GM21825 (cell line): ENCODE results near the gene APPL1.

ENCODE experiments used
- ATAC-seq: cut with Tn5 transposase; IDR thresholded peaks from one replicate; pipeline ENCODE4 v1.9.1; 2021; ENCODE audit warnings: mild to moderate bottlenecking, moderate library complexity; ENCODE audit not compliant: unreplicated experiment

Gene APPL1, protein sequence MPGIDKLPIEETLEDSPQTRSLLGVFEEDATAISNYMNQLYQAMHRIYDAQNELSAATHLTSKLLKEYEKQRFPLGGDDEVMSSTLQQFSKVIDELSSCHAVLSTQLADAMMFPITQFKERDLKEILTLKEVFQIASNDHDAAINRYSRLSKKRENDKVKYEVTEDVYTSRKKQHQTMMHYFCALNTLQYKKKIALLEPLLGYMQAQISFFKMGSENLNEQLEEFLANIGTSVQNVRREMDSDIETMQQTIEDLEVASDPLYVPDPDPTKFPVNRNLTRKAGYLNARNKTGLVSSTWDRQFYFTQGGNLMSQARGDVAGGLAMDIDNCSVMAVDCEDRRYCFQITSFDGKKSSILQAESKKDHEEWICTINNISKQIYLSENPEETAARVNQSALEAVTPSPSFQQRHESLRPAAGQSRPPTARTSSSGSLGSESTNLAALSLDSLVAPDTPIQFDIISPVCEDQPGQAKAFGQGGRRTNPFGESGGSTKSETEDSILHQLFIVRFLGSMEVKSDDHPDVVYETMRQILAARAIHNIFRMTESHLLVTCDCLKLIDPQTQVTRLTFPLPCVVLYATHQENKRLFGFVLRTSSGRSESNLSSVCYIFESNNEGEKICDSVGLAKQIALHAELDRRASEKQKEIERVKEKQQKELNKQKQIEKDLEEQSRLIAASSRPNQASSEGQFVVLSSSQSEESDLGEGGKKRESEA

DNA sequence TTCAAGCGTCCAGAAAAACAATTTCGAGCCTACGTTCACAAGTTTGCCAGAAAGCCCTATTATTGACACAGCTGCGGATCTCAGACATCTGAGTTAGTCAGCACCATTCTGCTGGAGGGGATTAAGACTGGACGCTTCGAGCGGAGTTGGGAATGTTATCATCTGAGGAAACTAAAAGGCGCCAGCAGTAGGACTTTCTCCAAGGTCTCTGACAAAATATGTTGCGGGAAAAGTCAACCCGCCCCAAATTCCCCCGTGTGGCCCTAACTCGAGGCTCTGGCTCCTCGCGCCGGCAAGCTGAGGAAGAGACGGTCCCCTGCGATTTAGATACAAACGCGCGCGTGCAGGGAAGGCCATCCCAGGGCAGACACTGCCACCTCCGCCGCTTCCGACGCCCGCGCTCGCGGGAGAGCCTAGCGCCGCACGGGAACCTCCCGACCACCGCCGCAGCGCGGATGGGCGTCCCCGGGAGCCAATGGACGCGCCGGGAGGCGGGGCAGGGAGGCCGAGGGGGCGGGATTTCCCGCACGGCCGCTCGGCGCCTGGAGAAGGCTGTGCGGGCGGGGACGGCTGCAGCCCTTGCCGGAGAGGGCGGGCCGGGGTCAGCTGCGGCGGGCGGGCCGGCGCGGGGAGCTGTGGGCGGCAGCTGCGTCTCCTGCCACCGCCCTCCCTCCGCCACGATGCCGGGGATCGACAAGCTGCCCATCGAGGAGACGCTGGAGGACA lies at the start of gene APPL1:
Gene APPL1, plus strand, starts transcription at position 526 of the 726 bp plus-strand sequence. Its CDS starts 155 bp downstream, at position 681.
- ATAC-seq, result peak; percentile 90

DNA sequence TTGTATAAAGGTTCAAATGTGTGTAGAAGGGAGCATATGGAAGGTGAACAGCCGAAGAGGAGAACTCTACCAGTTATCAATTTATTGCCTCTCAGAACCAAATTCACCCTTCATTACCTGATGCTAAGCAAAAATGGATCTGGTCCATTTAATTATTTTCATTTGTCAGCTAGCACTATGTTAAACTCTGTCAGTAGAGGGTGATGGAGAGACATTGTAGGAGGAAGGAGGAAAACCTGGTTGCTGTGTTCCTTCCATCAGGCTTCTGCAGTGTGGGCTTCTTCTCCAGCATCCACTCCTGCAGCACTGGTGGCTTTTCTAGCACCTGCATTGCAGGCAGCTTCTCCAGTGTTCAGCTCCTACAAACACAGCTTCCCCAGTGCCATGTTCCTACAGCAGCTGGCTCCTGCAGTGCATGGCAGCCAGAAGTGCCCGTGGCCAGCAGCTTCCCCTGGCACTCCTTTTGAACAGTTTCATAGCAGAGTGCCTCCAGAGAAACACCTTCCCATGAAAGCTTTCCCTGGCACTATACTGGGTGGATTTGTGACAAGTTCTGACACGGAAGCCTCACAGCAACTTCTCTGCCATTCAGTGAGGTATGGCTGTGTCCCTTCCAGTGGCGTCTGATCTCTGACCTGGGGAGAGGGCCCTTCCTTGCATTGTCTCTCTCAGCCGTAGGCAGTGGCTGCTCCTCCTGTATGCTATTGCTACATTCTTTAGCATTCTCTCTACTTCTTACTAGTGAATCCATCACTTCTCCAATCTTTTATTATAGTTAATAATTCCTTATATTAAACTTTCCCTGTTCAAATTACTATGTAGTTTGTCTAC lies 47.7 kb upstream of the APPL1 start:
- ATAC-seq, result no peak

DNA sequence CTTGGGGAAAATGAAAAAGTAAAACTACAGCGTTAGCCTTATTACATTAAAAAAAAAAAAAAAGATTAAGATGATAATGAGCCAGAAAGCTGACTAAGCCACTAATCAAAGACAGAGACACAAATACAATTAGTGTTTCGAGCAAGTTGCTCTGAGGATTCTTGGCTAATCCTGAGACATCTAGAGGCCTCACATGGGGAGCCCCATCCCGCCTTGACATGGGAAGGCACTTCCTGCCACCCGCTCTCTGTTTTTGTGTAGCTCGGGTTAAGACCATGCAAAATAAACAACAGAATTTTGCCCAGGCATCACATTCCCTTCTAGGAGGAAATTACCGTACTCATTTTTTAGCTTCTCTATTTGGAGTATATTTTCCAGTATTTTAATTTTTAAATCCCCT lies 43.0 kb upstream of the APPL1 start:
- no peak for ATAC-seq

DNA sequence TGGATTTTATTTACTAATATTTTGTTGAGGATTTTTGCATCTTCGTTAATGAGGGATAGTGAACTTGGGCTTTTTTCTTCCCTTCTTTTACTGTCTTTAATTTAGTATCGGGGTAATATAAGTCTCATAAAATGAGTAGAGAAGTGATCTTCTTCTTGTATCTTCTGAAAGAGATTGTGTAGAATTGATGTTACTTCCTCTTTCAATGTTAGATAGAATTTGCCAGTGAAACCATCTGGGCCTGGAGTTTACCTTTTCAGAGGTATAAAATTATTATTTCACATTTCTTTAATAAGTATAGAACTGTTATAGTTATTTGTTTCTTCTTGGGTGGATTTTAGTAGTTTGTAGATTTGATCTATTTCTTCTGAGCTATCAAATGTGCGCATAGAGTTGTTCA lies 35.5 kb upstream of the APPL1 start:
- no peak for ATAC-seq

DNA sequence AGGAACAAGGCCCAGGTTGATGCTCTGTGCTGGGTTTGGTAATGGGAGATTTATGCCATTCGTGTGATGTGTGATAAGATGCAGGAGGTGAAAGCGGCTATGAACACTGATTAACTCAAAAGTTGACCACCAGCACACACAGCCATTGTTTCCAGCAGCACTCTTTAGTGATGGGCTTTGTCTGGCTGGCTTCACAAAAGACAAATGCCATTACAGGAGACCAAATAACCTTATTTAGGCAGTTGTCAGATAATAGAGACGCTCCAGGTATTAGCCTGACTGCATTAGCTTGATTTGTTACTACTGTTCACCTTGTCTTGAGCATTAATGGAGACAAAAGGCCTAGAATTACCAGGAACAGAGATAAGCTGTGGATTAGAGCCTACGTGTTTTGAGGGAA lies 32.9 kb upstream of the APPL1 start:
- ATAC-seq, result no peak

DNA sequence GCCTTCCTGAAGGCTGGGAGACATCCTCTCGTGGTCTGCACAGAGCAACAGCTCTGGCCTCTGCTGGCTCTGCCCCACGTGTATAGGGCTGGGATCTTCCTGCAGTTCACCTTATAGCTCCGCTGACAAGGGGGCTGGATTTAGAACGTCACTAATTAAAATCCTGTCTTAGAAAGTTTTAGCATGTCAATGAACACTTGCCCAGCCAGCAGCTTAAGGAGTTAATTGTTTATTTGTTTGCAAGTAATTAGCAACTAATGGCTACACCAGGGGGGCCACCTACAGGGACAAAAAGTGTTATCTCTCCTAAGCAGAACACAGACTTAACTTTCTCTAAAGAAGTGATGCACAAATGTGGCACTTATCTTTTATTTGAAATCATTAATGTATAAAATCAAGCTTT lies 27.6 kb upstream of the APPL1 start, which contains the start of gene HESX1:
Gene HESX1, minus strand, starts transcription at position 84 of the 403 bp plus-strand sequence. Its CDS starts 60 bp downstream, at position 24.
- ATAC-seq, result no peak

DNA sequence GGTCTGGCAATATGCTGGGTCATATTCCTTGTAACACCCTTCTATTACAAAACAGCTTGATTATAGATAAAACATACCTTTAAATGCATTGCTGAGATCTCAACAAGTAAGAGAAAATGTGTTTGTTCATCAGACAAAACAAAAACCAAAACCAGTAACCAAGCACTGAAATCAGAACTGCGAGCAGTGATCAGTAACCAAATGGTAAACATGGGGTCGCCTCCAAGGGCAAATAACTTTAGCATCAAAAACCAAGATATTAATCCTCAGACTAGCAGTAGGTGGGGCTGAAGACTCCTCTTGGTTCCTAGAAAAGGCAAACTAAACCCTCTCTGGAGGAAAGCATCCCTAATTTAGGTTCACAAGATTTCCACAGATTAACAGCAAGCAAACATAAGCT lies 21.1 kb upstream of the APPL1 start:
- ATAC-seq, result no peak

DNA sequence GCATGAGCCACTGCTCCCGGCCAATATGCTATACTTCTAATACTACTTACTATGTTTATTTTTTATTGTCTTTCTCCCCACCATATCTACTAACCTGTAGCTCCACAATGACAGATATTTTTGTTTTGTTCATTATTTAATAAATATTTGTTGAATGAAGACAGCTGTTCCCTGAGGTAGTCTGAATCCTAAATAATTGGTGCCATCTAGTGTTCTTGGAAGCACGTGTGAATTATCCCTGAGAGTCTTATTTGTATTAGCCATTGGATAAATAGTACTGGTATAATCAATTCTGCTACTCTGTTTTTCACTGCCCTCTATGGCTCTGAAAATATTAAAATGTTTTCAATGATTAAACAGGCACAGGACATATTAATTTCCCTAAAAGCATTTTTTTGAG lies 5.6 kb upstream of the APPL1 start:
- no peak for ATAC-seq

DNA sequence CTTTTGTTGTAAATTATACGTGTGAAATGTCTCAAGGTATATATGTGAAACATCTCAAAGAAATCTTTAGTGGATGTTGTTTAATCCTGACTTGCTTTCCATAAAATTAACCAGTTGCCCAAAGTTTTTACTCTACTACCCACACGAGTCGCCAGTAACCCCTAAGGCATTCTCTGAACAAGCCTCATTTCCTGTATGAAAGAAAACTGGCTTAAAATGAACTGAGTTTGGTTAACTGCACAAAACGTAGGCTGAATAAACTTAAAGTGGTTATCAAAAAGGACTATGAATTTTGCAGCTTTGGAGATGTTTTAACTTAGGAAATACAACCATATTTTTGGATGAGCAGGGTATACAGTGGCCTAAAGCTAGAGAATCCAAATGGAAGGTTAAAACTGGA lies 2.7 kb upstream of the APPL1 start:
- no peak for ATAC-seq

DNA sequence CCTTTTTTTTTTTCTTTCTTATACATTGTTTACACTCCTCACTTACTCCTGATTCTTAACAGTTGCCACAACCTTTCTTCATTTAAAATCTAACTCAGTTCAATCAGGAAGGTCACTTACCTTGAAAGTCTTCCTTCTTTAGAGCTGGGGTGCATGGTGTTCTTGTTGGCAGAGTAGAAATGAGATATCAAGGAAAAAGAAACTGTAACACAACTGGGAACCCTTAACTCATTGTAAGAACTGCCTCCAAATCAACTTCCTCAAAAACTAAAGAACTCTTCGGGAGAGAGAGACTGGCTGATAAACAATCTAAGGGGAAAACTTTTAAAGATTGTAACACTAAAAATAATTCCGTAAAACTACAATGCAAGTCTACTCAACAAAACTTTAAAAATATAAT lies 1.4 kb upstream of the APPL1 start:
- ATAC-seq, result no peak

DNA sequence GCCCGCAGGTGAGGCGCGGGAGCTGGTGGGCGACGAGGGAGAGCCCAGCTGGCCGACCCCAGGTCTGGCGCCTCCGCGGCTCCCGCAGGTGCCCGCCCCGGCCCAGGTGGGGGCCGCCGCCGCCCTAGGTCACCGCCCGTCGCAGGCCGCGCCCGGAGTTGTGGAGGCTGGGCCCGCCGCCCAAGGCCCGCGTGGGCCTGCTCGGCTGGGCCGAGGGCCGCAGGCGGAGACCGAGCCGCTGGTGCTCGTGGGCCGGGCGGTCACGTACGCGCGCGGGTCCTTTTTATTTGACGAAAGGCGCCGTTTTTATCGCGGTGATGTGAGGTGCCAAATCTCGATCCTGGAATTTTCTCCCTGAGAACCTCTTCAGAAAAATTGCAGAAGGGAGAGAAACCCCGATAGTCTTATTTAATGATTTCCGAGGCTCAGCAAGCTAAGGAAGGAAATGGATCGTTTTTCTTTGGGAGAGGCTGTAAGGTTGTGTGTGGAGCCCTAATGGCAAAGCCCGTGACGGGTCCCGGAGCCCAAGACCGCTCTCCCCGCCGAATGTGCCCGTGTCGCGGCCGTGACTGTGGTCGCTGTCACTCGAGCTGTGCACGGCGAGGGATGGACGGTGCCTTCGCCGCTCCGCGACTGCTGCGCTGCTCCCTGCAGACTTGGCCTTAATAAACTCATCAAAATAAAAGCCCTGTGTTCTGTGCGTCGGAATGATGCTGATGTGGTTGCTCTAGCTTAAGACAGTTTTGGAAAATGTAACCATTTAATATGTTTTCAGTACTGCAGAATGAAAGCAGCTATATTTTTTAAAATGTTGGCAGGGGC lies 612 bp downstream of the APPL1 start:
- ATAC-seq, result peak; percentile 42

DNA sequence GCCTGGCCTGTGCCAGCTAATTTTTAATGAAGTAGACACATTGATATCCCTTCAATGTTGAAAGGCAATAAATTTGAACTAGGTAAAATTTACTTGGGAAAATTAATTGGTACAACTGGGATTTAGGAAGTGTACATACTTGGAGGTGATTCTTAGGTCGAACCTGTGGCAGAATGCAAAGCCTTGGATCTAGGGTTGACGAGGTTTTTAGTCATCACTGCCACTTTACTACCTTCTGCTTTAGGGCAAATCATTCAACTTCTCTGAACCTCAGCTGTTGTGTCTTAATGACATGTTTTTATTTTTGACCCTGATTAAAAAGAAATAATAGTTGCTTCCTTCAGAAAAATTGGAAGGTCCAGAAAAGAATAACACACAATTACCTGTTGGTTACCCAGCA lies 2.5 kb downstream of the APPL1 start:
- no peak for ATAC-seq

DNA sequence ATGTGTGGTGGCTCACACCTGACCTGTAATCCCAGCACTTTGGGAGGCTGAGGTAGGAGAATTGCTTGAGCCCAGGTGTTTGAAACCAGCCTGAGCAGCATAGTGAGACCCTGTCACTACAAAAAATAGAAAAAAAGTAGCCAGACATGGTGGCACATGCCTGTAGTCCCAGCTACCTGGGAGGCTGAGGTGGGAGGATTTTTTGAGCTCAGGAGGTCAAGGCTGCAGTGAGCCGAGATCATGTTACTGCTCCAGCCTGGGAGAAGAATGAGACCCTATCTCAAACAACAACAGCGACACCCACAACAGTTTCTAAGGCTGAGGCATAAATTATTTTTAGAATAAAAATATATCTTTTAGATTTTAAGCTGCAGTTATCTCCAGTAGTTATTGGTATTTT lies 6.3 kb downstream of the APPL1 start:
- no peak for ATAC-seq

DNA sequence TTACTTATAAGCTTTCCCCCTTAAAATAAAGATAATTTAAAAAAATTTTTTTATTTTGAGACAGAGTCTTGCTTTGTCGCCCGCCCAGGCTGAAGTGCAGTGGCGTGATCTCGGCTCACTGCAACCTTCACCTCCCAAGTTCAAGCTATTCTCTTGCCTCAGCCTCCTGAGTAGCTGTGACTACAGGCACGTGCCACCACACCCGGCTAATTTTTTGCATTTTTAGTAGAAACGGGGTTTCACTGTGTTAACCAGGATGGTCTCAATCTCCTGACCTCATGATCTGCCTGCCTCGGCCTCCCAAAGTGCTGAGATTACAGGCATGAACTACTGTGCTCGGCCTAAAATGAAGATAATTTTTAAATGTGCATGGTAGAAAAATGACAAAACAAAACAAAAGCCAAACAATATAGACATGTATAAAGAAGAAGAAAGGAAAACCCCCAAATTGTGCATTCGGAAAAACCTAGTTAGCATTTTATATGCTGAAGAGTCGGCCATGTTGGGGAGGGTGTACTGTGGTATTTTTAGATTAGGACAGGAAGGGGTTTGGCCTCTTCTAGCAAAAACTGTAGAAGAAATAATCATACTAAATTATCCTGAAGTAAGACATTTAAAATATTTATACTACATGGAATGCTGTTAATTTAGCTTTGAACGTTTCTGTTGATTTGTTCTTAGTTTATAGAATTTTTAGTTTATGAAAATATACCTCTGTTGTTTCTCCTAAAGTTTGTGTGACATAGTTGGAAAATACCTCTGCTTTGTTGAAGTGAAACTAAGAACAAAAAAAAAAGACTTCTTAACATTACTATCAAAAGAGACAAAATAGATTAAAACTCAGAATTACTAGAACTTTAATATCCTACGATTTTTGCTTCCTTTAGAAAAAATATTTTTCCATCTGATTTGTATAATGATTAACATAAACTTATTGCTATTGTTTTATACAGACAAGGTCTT lies 7.4 kb downstream of the APPL1 start:
- ATAC-seq, result peak; percentile 67

DNA sequence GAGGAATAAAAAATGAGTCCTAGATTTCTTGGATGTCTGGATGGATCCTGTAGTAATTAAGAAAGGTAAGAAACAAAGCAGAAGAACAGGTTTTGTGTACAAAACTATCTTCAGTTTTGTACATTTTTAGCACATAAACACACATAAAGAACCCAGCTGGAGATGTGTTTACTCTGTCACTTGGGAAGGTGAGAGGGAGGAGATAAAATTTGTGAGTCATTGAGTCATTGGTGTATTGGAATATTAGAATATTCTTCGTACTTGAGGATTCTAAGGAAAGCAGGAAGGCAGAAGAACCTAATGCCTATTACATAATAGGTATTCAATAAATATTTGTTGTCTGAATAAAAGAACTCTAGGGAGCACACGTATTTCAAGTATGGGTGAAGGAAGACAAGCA lies 17.4 kb downstream of the APPL1 start:
- no peak for ATAC-seq

DNA sequence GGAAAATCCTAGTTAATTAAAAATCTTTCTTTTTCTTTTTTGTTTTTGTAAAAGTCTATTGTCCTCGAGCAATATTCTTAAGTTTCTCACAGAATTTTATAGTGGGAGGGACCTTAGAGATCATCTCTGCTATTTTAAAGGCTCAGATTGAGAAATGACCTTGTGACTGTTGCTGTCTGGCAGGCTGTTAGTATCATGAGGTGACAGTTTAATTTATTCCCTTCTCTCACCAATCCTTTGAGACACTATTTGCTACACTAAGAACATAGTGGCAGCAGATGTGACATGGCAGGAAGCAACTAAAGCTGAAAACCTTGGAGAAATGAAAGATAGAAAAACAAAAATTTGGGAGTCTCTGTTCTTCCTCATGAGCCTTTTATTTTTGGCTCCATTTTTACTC lies 24.9 kb downstream of the APPL1 start:
- ATAC-seq, result no peak

DNA sequence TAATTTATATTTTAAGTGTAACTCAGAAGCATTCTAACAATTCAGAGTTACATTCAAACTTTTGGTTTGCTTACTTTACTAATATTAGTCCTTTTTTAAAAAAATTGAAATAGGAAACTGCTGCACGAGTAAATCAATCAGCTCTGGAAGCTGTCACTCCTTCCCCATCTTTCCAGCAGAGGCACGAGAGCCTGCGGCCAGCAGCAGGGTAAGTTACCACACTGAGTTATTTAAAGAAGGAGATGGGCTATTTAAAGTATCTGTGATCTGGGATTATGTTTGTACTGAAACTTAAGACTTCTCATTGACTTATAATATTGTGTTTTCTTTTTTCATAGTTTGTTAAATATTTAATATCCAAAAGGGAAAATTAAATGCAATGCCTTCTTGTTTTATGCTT lies 29.3 kb downstream of the APPL1 start:
- ATAC-seq, result no peak

DNA sequence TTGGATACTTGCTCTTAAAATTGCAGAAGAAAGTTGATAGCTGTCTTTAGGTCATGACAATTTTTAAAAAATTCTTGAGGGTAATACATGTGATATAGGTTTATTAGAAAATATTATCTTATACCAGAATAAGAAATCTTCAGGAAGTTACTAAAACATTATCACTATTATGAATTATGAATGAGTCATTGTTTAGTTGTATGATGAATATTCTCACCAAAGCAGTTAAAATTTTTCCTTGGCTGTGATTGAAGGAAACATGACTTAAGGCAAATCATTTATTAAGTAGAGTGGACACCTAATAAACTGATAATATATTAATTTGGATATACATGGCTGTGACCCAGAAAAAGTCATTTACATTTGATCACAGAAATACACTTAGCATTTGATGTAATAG lies 30.1 kb downstream of the APPL1 start:
- no peak for ATAC-seq

DNA sequence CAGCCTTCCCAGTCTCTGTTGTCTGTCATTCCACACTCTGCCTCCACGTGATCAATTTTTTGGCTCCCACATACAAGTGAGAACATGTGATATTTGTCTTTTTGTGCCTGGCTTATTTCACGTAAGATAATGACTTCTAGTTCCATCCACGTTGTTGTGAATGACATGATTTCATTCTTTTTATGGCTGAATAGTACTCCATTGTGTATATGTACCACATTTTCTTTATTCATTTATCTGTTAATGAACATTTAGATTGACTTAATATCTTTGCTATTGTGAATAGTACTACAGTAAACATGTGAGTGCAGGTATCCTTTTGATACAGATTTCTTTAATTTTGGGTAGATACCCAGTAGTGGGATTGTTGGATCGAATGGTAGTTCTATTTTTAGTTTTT lies 33.6 kb downstream of the APPL1 start:
- no peak for ATAC-seq
